Measurements from ENCODE around the gene DENND6B. TPM values are rescaled to one million over a fixed set of nuclear protein-coding genes. Genes with fewer than 3 reads are reported as not detected.

DENND6B gene
- total RNA-seq, 1 experiment from 2014 or later, result 11.0 TPM

DNA sequence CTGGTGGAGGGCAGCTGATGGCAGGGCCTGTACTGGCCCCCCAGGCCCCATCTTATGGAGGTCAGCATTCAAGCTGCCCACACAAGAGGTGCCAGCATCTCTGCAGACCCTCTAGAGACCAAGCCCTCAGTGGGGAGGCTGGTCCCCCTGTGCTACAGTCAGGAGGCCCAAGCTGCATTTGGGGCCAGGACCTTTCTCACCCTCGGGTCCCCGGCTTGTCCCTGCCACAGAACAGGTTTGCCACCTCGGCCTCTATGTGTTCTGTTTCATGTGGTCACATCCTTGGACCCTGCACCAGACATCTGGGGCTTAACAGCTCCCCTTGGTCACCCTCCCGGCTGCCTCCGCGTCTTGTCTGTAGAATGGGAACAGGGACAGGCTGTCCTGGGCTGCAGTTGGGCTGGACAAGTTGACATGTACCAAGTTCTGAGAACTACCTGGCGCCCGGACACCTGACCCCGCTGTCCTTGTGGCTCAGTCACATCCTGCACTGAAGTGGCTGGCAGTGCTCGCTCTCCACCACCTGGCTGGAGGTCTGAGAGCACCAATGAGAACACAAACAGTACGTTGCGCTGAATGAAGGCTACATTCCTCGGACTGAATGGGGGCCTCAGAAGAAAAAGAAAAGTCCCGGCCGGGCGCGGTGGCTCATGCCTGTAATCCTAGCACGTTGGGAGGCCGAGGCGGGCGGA is 16.6 kb downstream of the DENND6B start:
- no peaks in the 10 kb centered on the region for H3K9me2 ChIP-seq (ENCODE audit: insufficient read depth)
- no peaks in the 10 kb centered on the region for H4K20me1 ChIP-seq (ENCODE audit: insufficient read depth)
- no peaks in the 10 kb centered on the region for H3K9me3 ChIP-seq (ENCODE audit: control insufficient read depth in 1 of 2, insufficient read depth in 1 of 2, low read depth in 1 of 2, low read length in 2 of 2)
- peaks cover 10 to 40% of the 10 kb centered on the region in 2 experiments for H3K4me1 ChIP-seq (ENCODE audit: control insufficient read depth in 1 of 2, insufficient read depth in 2 of 2, low read length in 2 of 2)
- CTCF ChIA-PET, result no interaction called here
- H3K9ac ChIP-seq (ENCODE audit: low read length), result no peak overlapping the region
- H3K4me3 ChIP-seq (replicated peaks in 1 of 2; ENCODE audit: low read depth in 1 of 2, low read length in 2 of 2), result no peak overlapping the region
- TF ChIP-seq EZH2 (IDR thresholded peaks at IDR 0.05) (no peak), POLR2A (IDR thresholded peaks at IDR 0.05; ENCODE audit: borderline replicate concordance, extremely low read depth, insufficient read depth, insufficient read length) (no peak), YY1 (IDR thresholded peaks at IDR 0.05; ENCODE audit: extremely low read depth, insufficient replicate concordance, low read depth, low read length) (no peak), POLR2AphosphoS5 (IDR thresholded peaks at IDR 0.05; ENCODE audit: low read depth, low read length) (no peak), RAD21 (IDR thresholded peaks at IDR 0.05; ENCODE audit: low read depth) (no peak), ELF1 (IDR thresholded peaks at IDR 0.05; ENCODE audit: borderline replicate concordance, low read depth) (no peak), CBX3 (IDR thresholded peaks at IDR 0.05; ENCODE audit: low read depth) (no peak), TCF7L2 (IDR thresholded peaks at IDR 0.05; ENCODE audit: borderline replicate concordance, extremely low read depth, insufficient read depth, insufficient read length) (no peak)
- TF ChIP-seq, protein P1, sequence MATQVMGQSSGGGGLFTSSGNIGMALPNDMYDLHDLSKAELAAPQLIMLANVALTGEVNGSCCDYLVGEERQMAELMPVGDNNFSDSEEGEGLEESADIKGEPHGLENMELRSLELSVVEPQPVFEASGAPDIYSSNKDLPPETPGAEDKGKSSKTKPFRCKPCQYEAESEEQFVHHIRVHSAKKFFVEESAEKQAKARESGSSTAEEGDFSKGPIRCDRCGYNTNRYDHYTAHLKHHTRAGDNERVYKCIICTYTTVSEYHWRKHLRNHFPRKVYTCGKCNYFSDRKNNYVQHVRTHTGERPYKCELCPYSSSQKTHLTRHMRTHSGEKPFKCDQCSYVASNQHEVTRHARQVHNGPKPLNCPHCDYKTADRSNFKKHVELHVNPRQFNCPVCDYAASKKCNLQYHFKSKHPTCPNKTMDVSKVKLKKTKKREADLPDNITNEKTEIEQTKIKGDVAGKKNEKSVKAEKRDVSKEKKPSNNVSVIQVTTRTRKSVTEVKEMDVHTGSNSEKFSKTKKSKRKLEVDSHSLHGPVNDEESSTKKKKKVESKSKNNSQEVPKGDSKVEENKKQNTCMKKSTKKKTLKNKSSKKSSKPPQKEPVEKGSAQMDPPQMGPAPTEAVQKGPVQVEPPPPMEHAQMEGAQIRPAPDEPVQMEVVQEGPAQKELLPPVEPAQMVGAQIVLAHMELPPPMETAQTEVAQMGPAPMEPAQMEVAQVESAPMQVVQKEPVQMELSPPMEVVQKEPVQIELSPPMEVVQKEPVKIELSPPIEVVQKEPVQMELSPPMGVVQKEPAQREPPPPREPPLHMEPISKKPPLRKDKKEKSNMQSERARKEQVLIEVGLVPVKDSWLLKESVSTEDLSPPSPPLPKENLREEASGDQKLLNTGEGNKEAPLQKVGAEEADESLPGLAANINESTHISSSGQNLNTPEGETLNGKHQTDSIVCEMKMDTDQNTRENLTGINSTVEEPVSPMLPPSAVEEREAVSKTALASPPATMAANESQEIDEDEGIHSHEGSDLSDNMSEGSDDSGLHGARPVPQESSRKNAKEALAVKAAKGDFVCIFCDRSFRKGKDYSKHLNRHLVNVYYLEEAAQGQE (IDR thresholded peaks at IDR 0.05; ENCODE audit: low read depth), result no peak
- TF ChIP-seq, protein P2, sequence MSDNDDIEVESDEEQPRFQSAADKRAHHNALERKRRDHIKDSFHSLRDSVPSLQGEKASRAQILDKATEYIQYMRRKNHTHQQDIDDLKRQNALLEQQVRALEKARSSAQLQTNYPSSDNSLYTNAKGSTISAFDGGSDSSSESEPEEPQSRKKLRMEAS (IDR thresholded peaks at IDR 0.05), result no peak
- no peak overlapping the region; the same call in 1 of the 2 replicates for H3K27ac ChIP-seq (ENCODE audit: low read depth, low read length)
- H2AFZ ChIP-seq (ENCODE audit: low read depth, low read length, poor library complexity, severe bottlenecking), result no peak overlapping the region
- no peak for ATAC-seq
- no peaks in the 10 kb centered on the region for H3K36me3 ChIP-seq (ENCODE audit: control insufficient read depth in 1 of 2, insufficient read depth in 2 of 2, low read length in 2 of 2)
- H3K4me2 ChIP-seq (ENCODE audit: low read length), result no peak overlapping the region
- BruUV-seq (replicated peaks), result no TSS peak
- POLR2A ChIA-PET, result no interaction called here
- no peak for DNase-seq (ENCODE audit: low read depth, low spot score)
- RAD21 ChIA-PET (ENCODE audit: low non-redundant PET in 1 of 2, low total read pairs in 2 of 2, uncharacterized antibody in 2 of 2, unreplicated experiment in 2 of 2), result no interaction called here
- H3K27me3 ChIP-seq (ENCODE audit: insufficient read depth, low read length), result no peaks in the 10 kb centered on the region
- peaks cover 18% of the 10 kb centered on the region for H3K79me2 ChIP-seq (ENCODE audit: insufficient read depth, low read length)
- intact Hi-C loops (cut with micrococcal nuclease), result no loop called here
